Renal cortex interstitium (tissue), 11 donors: ENCODE measurements around the gene SLC10A1. TPM values are rescaled to one million over a fixed set of nuclear protein-coding genes. Genes with fewer than 3 reads are reported as not detected.
"Not testable (repeated sequence)": the region's sequence is repeated elsewhere in the genome, so short reads cannot be mapped to it uniquely, and the experiment has no call there.

Experiments
- DNase-seq, 11 donors: peaks; one replicate each; pipeline ENCODE4 v3.0.0-alpha.2; 2013; ENCODE audit warnings: low read depth in 9 of 11, low spot score in 4 of 11; ENCODE audit errors: extremely low read depth in 1 of 11
- polyA plus RNA-seq, 3 donors: library from polyadenylated mRNA; unstranded; fragments of 120-200 nt; gene quantifications; one replicate each; pipeline ENCODE4 v1.2.1, GENCODE V29; 2013; ENCODE audit not compliant: insufficient read length in 3 of 3

Gene SLC10A1
- polyA plus RNA-seq, 3 donors = 0.04 to 0.26 TPM; not detected in 1

GRCh38 chr14:69736405-69736804, 60.6 kb downstream of the SLC10A1 start:
- DNase-seq = not testable (repeated sequence)

- DNase-seq = not testable (repeated sequence)
Observed at GRCh38 chr14:69731919-69732598, 65.0 kb downstream of the SLC10A1 start.

- DNase-seq = no peak
Observed at GRCh38 chr14:69727860-69728259, 69.2 kb downstream of the SLC10A1 start.

- DNase-seq = peak in 5 of 11 donors; percentile 65 to 78 (median 76)
Observed at GRCh38 chr14:69726761-69727511, 70.1 kb downstream of the SLC10A1 start.

Other genes with a start within 250 kb of the SLC10A1 start
- gene CCDC177, start 222.4 kb downstream of the SLC10A1 start, polyA plus RNA-seq = under 1 TPM; 0.05 to 0.11 (median 0.09) TPM
- 10 to 100 TPM; 19.4 to 22.8 (median 19.8) TPM for gene SUSD6, start 185.6 kb downstream of the SLC10A1 start, polyA plus RNA-seq
- gene SRSF5, start 30.1 kb downstream of the SLC10A1 start, polyA plus RNA-seq = 100 to 1,000 TPM; 657 to 838 (median 727) TPM
- gene SMOC1, start 82.2 kb upstream of the SLC10A1 start, polyA plus RNA-seq = 1 to 10 TPM; 1.7 to 2.4 (median 2.1) TPM